T-cell (primary cell): Measurements from ENCODE around the gene MTM1. TPM values are rescaled to one million over a fixed set of nuclear protein-coding genes. Genes with fewer than 3 reads are reported as not detected.
A peak's percentile ranks its signal among the peaks of the same experiment; 100 is the strongest.

ENCODE experiments used
- ATAC-seq, 4 experiments: fragments of 200-7000 bp in 3 of 4; fragments of 150-1000 bp in 1 of 4; cut with Tn5 transposase; replicated peaks in 1 of 4; 1 replicate in 3 of 4; 2 replicates in 1 of 4; pipeline ENCODE4 v1.10.0; 2021; ENCODE audit warnings: moderate library complexity in 3 of 4, mild to moderate bottlenecking in 2 of 4, moderate number of reproducible peaks in 1 of 4
- CTCF ChIA-PET, 2 donors: fragments of 300-600 bp; sonication (Branson Sonifier 250); formaldehyde crosslinking; loops; one replicate each; lab custom pipeline; 2022; ENCODE audit warnings: antibody characterized with exemption in 2 of 2; lab: Charles Lee
- POLR2A ChIA-PET, 2 donors: fragments of 300-600 bp; sonication (Branson Sonifier 250); formaldehyde crosslinking; loops; one replicate each; lab custom pipeline; 2022; ENCODE audit warnings: antibody characterized with exemption in 2 of 2; lab: Charles Lee
- DNase-seq, 35 experiments: peaks; one replicate each; pipeline versions ENCODE4 v3.0.0 to v3.0.0-alpha.2; 2013 to 2023
- H3K27ac ChIP-seq: one replicate; pipeline ENCODE4 v1.5.1; 2013; ENCODE audit warnings: low read length
- H3K27me3 ChIP-seq, 2 experiments: replicated peaks in 1 of 2; 1 replicate in 1 of 2; 2 replicates in 1 of 2; pipeline versions ENCODE4 v1.6.1 to v1.7.0; 2013; ENCODE audit warnings: low read length in 1 of 2, mixed read lengths in 1 of 2; ENCODE audit not compliant: control insufficient read depth in 2 of 2, insufficient read depth in 2 of 2; ENCODE audit errors: extremely low read depth in 1 of 2
- H3K36me3 ChIP-seq, 2 donors: 1 replicate in 1 of 2; 2 replicates in 1 of 2; pipeline versions ENCODE4 v1.6.1 to v1.7.0; 2013; ENCODE audit warnings: low read length in 1 of 2; ENCODE audit not compliant: control insufficient read depth in 2 of 2, insufficient read depth in 1 of 2; ENCODE audit errors: extremely low read depth in 1 of 2
- H3K4me1 ChIP-seq, 2 experiments: 1 replicate in 1 of 2; 2 replicates in 1 of 2; pipeline versions ENCODE4 v1.6.1 to v1.7.0; 2013; ENCODE audit warnings: low read length in 2 of 2, mixed read lengths in 1 of 2; ENCODE audit not compliant: insufficient read depth in 2 of 2, control insufficient read depth in 1 of 2; ENCODE audit errors: extremely low read depth in 1 of 2
- H3K4me3 ChIP-seq, 2 donors: 1 replicate in 1 of 2; 2 replicates in 1 of 2; pipeline versions ENCODE4 v1.5.1 to v1.7.0; 2013; ENCODE audit warnings: mild to moderate bottlenecking in 2 of 2, low read length in 1 of 2, moderate library complexity in 1 of 2; ENCODE audit not compliant: control insufficient read depth in 1 of 2; ENCODE audit errors: extremely low read depth in 1 of 2
- H3K9me3 ChIP-seq: 2 replicates; pipeline ENCODE4 v1.7.0; 2013
- H3K27ac Mint-ChIP-seq, 2 donors: one replicate each; pipeline ENCODE4 v1.8.0; 2020 to 2021; ENCODE audit warnings: mild to moderate bottlenecking in 2 of 2, mixed read lengths in 2 of 2
- H3K27me3 Mint-ChIP-seq, 2 donors: one replicate each; pipeline ENCODE4 v1.8.0; 2021 to 2022; ENCODE audit warnings: mixed read lengths in 2 of 2
- H3K36me3 Mint-ChIP-seq: one replicate; pipeline ENCODE4 v1.8.0; 2021; ENCODE audit warnings: mixed read lengths
- H3K4me1 Mint-ChIP-seq, 3 donors: one replicate each; pipeline ENCODE4 v1.8.0; 2020 to 2022; ENCODE audit warnings: mixed read lengths in 3 of 3, mild to moderate bottlenecking in 1 of 3
- H3K4me3 Mint-ChIP-seq, 3 donors: one replicate each; pipeline ENCODE4 v1.8.0; 2020 to 2022; ENCODE audit warnings: mild to moderate bottlenecking in 3 of 3, mixed read lengths in 3 of 3, moderate library complexity in 3 of 3
- H3K9me3 Mint-ChIP-seq, 3 donors: one replicate each; pipeline ENCODE4 v1.8.0; 2020 to 2022; ENCODE audit warnings: mixed read lengths in 3 of 3
- WGBS: methylation state at CpG from one replicate; pipeline ENCODE4 v1.1.5; 2013; ENCODE audit warnings: missing lambda C conversion rate; ENCODE audit not compliant: insufficient coverage; 5-methylcytosine and 5-hydroxymethylcytosine counted together
- total RNA-seq, 35 experiments: library from RNA in 6 of 35; stranded (reverse) in 6 of 35; fragments of 120-200 nt in 1 of 35; gene quantifications; one replicate each; pipeline versions ENCODE4 v1.2.1 to v1.2.4 and lab custom pipeline; 2013 to 2026

The MTM1 gene
- total RNA-seq, 5 donors from 2014 or later (not counting 1 experiment from before 2014, with no cell fraction given), result 15.8 to 29.7 (median 20.3) TPM

DNA sequence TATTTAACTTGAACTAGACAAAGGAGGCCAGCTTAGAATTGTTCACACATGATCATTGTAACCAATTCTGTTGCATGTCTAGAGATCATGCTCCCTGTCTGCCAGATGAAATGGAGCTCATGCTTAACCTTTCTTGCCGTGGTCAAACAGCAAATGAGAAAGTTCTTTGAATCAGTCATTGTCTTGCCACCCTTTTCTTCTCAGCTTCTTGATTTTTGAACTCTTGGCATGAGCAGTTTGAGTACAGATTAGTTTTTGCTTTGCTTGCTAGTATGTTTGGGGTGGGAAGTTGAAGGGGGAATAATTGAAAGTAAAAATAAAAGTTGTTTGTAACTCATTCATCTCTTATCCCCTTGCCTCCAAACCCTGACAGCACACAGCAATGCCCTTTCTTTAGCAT is 4.7 kb downstream of the MTM1 start:
- Histone ChIP-seq H3K9me3 (no peaks in the 10 kb centered on the region), H3K4me1 (peaks cover 30 to 54% of the 10 kb centered on the region in 2 experiments), H3K4me3 (no peak overlapping the region), H3K27me3 (no peaks in the 10 kb centered on the region), H3K36me3 (no peaks in the 10 kb centered on the region), H3K27ac (peak overlapping the region; percentile 64)
- H3K4me3 Mint-ChIP-seq, result peak overlapping the region; percentile 17 to 81 (median 74)
- ATAC-seq, result no peak
- H3K27me3 Mint-ChIP-seq, result no peaks in the 10 kb centered on the region
- WGBS, result no CpG with 5 or more reads among the region's 1 CpG
- no peaks in the 10 kb centered on the region for H3K36me3 Mint-ChIP-seq
- ChIA-PET POLR2A (no interaction called here), CTCF (no interaction called here)
- no peaks in the 10 kb centered on the region for H3K9me3 Mint-ChIP-seq
- peaks cover 74 to 87% (median 85%) of the 10 kb centered on the region in 3 donors for H3K4me1 Mint-ChIP-seq
- DNase-seq, result no peak
- H3K27ac Mint-ChIP-seq, result peak overlapping the region; percentile 89 to 96

DNA sequence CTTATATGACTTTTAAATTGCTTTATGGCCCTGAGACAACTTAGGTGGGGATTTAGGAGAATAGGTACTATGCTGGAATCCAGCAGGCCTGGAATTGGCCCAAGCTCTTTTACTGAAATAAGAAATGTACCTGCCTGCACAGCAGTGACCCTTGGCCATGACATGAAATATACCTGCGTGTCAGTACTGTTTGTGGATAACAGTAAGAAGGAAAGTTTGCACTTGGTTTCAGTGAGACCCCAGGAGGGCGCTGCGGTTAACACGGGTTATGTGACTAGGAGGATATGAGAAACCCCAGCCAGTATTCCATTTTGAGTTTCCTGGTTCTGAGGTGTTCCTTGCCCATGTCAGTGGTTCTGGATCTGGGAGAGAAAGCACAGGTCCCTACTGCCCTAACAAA is 5.3 kb downstream of the MTM1 start:
- CTCF ChIA-PET, result no interaction called here
- DNase-seq, result peak in 7 of 35 experiments; percentile 3 to 34 (median 5)
- H3K36me3 ChIP-seq, result no peaks in the 10 kb centered on the region
- WGBS, result no CpG with 5 or more reads among the region's 4 CpGs
- H3K4me3 Mint-ChIP-seq, result peak overlapping the region; percentile 17 to 81 (median 74)
- peak overlapping the region; percentile 89 to 96 for H3K27ac Mint-ChIP-seq
- H3K4me3 ChIP-seq, result no peak overlapping the region
- no peaks in the 10 kb centered on the region for H3K27me3 Mint-ChIP-seq
- H3K27me3 ChIP-seq, result no peaks in the 10 kb centered on the region
- H3K27ac ChIP-seq, result peak overlapping the region; percentile 64
- H3K9me3 ChIP-seq, result no peaks in the 10 kb centered on the region
- no peak for ATAC-seq
- H3K36me3 Mint-ChIP-seq, result no peaks in the 10 kb centered on the region
- POLR2A ChIA-PET, result no interaction called here
- H3K9me3 Mint-ChIP-seq, result no peaks in the 10 kb centered on the region
- peaks cover 30 to 55% of the 10 kb centered on the region in 2 experiments for H3K4me1 ChIP-seq
- peaks cover 74 to 92% (median 90%) of the 10 kb centered on the region in 3 donors for H3K4me1 Mint-ChIP-seq

DNA sequence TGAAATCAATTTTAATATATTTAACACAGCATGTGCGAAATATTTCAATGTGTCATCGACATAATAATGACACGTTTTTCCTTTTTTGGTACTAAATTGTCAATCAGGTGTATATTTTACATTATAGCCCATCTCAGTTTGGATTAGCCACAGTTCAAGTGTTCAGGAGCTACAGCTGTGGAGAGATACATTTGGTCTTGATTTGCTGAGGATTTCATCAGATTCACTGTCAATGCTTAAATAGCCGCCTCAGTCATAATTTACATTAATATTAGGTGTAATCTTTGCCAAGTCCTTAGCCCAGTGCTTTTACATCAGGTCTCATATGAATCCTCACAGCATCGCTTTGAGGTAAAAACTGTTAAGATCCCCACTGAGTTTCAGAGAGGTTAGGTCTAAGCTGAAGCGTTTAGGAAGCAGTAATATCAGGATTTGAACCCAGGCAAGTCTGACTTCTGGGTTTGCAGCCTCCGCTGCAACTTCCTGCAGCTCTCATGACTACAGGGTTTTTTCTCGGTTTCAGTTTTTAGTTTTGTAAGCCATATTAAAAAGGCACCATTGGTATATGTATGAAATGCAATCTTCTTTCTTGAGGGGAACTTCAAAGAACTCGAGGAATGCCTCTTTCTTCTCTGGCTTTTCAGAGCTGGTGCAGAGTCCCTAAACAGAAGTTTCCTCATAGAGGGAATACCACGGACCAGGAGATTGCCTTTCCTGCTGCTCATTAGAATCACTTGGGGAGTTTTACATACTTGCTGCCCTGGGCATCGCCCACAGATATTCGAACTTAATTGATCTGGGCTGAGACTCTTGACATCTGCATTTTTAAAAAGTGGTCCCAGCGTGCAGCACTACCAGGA is 6.4 kb downstream of the MTM1 start:
- Mint-ChIP-seq H3K27me3 (no peaks in the 10 kb centered on the region), H3K9me3 (no peaks in the 10 kb centered on the region), H3K4me3 (peak overlapping the region; percentile 69 to 81 (median 76)), H3K27ac (peak overlapping the region; percentile 92 to 96), H3K4me1 (peaks cover 68 to 90% (median 85%) of the 10 kb centered on the region in 3 donors), H3K36me3 (no peaks in the 10 kb centered on the region)
- CTCF ChIA-PET, result no interaction called here
- POLR2A ChIA-PET, result interaction anchor here in 1 of 2 donors (0.6 kb wide), 1 partner anchor 22 kb away, joined by 3 read pairs; no protein-coding TSS in a partner anchor
- DNase-seq, result peak in 1 of 35 experiments; percentile 33
- no peaks in the 10 kb centered on the region for H3K9me3 ChIP-seq
- peak overlapping the region in 1 of 2 donors; percentile 36 for H3K4me3 ChIP-seq
- 13% methylated on average over 5 of the region's 13 CpGs for WGBS
- peak overlapping the region; percentile 64 for H3K27ac ChIP-seq
- no peaks in the 10 kb centered on the region for H3K36me3 ChIP-seq
- ATAC-seq, result peak; percentile 42 to 63 (median 49)
- H3K4me1 ChIP-seq, result peaks cover 30 to 47% of the 10 kb centered on the region in 2 experiments
- no peaks in the 10 kb centered on the region for H3K27me3 ChIP-seq

DNA sequence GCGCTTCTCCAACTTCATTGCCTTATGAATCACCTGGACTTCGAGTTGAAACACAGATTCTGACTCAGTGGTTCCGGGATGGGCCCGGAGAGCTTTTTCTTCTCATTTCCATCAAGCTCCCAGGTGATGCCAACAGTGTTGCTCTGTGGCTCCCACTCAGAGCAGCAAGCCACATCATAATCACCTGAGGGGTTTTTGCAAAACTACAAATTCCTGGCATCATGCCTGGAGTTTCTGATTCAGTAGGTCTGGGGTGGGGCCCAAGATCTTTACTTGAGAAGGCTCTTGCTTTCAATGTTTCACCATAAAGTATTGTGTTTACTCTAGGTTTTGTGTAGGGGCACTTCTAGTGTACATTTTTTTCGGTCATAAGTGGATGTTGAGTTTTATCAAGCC is 7.0 kb downstream of the MTM1 start:
- DNase-seq, result peak in 24 of 35 experiments; percentile 3 to 74 (median 20)
- Histone ChIP-seq H3K36me3 (no peaks in the 10 kb centered on the region), H3K9me3 (no peaks in the 10 kb centered on the region), H3K27ac (peak overlapping the region; percentile 64), H3K27me3 (no peaks in the 10 kb centered on the region), H3K4me3 (peak overlapping the region in 1 of 2 donors; percentile 36), H3K4me1 (peaks cover 30 to 44% of the 10 kb centered on the region in 2 experiments)
- peak overlapping the region; percentile 69 to 81 (median 76) for H3K4me3 Mint-ChIP-seq
- H3K27me3 Mint-ChIP-seq, result no peaks in the 10 kb centered on the region
- POLR2A ChIA-PET, result interaction anchor here in 1 of 2 donors (0.6 kb wide), 1 partner anchor 23 kb away, joined by 3 read pairs; no protein-coding TSS in a partner anchor
- H3K9me3 Mint-ChIP-seq, result no peaks in the 10 kb centered on the region
- H3K36me3 Mint-ChIP-seq, result peaks cover 6% of the 10 kb centered on the region
- peak; percentile 66 to 88 (median 71) for ATAC-seq
- 30% methylated on average over 2 of the region's 5 CpGs for WGBS
- H3K27ac Mint-ChIP-seq, result peak overlapping the region; percentile 92 to 96
- H3K4me1 Mint-ChIP-seq, result peaks cover 69 to 90% (median 84%) of the 10 kb centered on the region in 3 donors
- CTCF ChIA-PET, result no interaction called here

DNA sequence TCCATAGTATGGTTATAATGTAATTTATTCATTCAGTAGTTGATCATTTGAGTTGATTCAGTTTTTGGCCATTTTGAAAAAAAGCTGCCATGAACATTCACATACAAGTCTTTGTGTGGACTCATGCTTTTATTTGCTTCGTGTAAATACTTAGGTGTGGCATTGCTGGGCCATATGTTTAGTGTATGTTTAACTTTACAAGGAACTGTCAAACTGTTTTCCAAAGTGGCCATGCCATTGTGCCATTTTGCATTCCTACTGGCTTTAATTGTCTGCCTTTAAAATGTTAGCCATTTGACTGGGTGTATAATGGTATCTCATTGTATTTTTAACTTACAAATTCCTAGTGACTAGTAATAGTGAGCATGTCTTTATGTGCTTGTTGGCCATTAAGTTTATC is 8.8 kb downstream of the MTM1 start:
- Mint-ChIP-seq H3K27ac (peak overlapping the region; percentile 92 to 96), H3K4me3 (no peak overlapping the region), H3K36me3 (peaks cover 9% of the 10 kb centered on the region), H3K9me3 (no peaks in the 10 kb centered on the region), H3K4me1 (peaks cover 58 to 86% (median 77%) of the 10 kb centered on the region in 3 donors), H3K27me3 (no peaks in the 10 kb centered on the region)
- Histone ChIP-seq H3K4me1 (peaks cover 22 to 35% of the 10 kb centered on the region in 2 experiments), H3K27ac (peak overlapping the region; percentile 64), H3K27me3 (no peaks in the 10 kb centered on the region), H3K9me3 (no peaks in the 10 kb centered on the region), H3K36me3 (no peaks in the 10 kb centered on the region), H3K4me3 (no peak overlapping the region)
- WGBS, result no CpG with 5 or more reads among the region's 1 CpG
- CTCF ChIA-PET, result no interaction called here
- ATAC-seq, result no peak
- POLR2A ChIA-PET, result no interaction called here
- no peak for DNase-seq

DNA sequence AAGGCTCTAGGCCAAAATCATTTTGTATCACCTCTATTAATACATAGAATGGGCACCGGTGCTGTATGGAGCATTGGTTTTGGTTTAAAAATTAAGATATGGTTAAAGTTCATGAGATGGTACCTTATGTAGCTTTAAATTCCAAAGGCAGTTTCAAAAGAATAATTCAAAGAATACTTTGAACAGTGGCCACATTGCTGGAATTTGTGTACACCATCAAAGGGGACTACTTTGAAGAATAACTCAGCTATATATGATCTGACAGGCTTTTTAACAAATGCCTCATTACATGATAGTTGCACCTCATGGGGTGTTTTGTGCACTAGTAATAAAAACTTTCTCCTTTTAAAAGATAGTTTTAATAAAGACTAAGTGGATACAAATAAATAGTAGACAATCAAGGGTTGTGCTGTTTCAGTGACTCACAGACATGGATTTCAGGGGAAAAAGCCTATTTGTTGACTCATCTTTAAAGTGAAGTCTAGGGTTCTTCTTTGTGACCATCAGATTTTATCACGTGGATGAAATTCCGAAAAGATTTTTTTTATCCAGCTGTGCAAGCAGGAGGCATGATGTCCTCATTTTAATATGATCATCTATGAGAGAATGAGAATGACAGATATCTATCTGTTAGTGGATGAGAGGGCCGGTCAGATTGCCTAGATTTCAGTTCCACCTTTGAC is 12.8 kb downstream of the MTM1 start:
- ATAC-seq (no peak), DNase-seq (no peak)
- Mint-ChIP-seq H3K27me3 (no peaks in the 10 kb centered on the region), H3K4me3 (no peak overlapping the region), H3K36me3 (peaks cover 9% of the 10 kb centered on the region), H3K27ac (no peak overlapping the region), H3K9me3 (no peaks in the 10 kb centered on the region), H3K4me1 (peaks cover 26 to 62% (median 39%) of the 10 kb centered on the region in 3 donors)
- CTCF ChIA-PET, result interaction anchor here in 1 of 2 donors (0.6 kb wide), 1 partner anchor 136 kb away, joined by 3 read pairs; no protein-coding TSS in a partner anchor
- no peaks in the 10 kb centered on the region for H3K36me3 ChIP-seq
- no peaks in the 10 kb centered on the region for H3K9me3 ChIP-seq
- no peak overlapping the region for H3K27ac ChIP-seq
- peaks cover 4 to 9% of the 10 kb centered on the region in 2 experiments for H3K4me1 ChIP-seq
- POLR2A ChIA-PET, result no interaction called here
- no peaks in the 10 kb centered on the region for H3K27me3 ChIP-seq
- no CpG with 5 or more reads among the region's 4 CpGs for WGBS
- H3K4me3 ChIP-seq, result no peak overlapping the region
